GM23338 (cell line): ENCODE data around the gene APOBEC3B. TPM values are rescaled to one million over a fixed set of nuclear protein-coding genes. Genes with fewer than 3 reads are reported as not detected.

Experiments
- CREB1 ChIP-seq: fragments of 250-450 bp; sonication (Bioruptor Pico); IDR thresholded peaks from 2 replicates; pipeline ENCODE4 v1.5.0; 2020; ENCODE audit warnings: low read depth, mild to moderate bottlenecking, moderate library complexity
- NANOG ChIP-seq: IDR thresholded peaks from 2 replicates; pipeline ENCODE4 v1.6.1; 2016; ENCODE audit warnings: antibody characterized with exemption, borderline replicate concordance
- REST ChIP-seq: IDR thresholded peaks from one replicate; pipeline ENCODE4 v1.6.1; 2018; ENCODE audit warnings: antibody characterized with exemption; ENCODE audit not compliant: unreplicated experiment
- ZNF331 ChIP-seq: fragments of 250-450 bp; sonication (Bioruptor Pico); IDR thresholded peaks from 2 replicates; pipeline ENCODE4 v1.5.0; 2020; ENCODE audit warnings: low read depth, mild to moderate bottlenecking, moderate library complexity
- ZNF462 ChIP-seq: fragments of 250-450 bp; sonication (Bioruptor Pico); IDR thresholded peaks from 2 replicates; pipeline ENCODE4 v1.5.0; 2020; ENCODE audit warnings: mild to moderate bottlenecking, moderate library complexity
- polyA plus RNA-seq: library from polyadenylated mRNA; unstranded; fragments of >200 nt; fragmentation: Nextera tagmentation; extraction: Ambion mirVana; gene quantifications from 2 replicates; pipeline ENCODE4 v1.2.1, GENCODE V29; 2016
- total RNA-seq: library from RNA; depleted of rRNA; stranded (reverse); fragments of >200 nt; shearing (Covaris generic); gene quantifications from 2 replicates; pipeline ENCODE4 v1.2.3, GENCODE V29; 2014

APOBEC3B gene
- total and polyA plus RNA-seq, 2 experiments from 2014 or later: 7.0 to 9.2 TPM

- no peak for TF ChIP-seq ZNF462 (CRISPR knock-in tag)
- TF ChIP-seq ZNF331 (CRISPR knock-in tag): no peak
- no peak for TF ChIP-seq REST
- no peak for TF ChIP-seq NANOG
- no peak for TF ChIP-seq CREB1 (CRISPR knock-in tag)
These were observed 15.2 kb upstream of the APOBEC3B start (continued) for GRCh38 chr22:38966942-38967341.
